Measurements from ENCODE around the gene TMEM132E.

The TMEM132E gene

GRCh38 chr17:34569591-34569990 is 9.8 kb upstream of the TMEM132E start:
- DNase-seq = no peak

- no peak for DNase-seq
Measured at GRCh38 chr17:34570506-34570905, 8.9 kb upstream of the TMEM132E start.

- no peak for DNase-seq
Measured at GRCh38 chr17:34571428-34572130, 7.8 kb upstream of the TMEM132E start.

GRCh38 chr17:34572483-34572882 is 6.9 kb upstream of the TMEM132E start:
- DNase-seq = no peak

GRCh38 chr17:34575182-34575581 is 4.2 kb upstream of the TMEM132E start:
- no peak for DNase-seq

- DNase-seq = no peak
Measured at GRCh38 chr17:34578016-34578415, 1.4 kb upstream of the TMEM132E start.

- DNase-seq = no peak
Measured at GRCh38 chr17:34578656-34579016, 746 bp upstream of the TMEM132E start.

- no peak for DNase-seq
Measured at GRCh38 chr17:34579979-34580684, 750 bp downstream of the TMEM132E start.

- no peak for DNase-seq
Measured at GRCh38 chr17:34580685-34581445, 1.5 kb downstream of the TMEM132E start.

GRCh38 chr17:34581446-34582184 is 2.2 kb downstream of the TMEM132E start:
- no peak for DNase-seq

- DNase-seq = no peak
Measured at GRCh38 chr17:34582185-34582900, 3.0 kb downstream of the TMEM132E start.

GRCh38 chr17:34582901-34583245 is 3.5 kb downstream of the TMEM132E start:
- DNase-seq = no peak

GRCh38 chr17:34584805-34585416 is 5.5 kb downstream of the TMEM132E start:
- no peak for DNase-seq

- no peak for DNase-seq
Measured at GRCh38 chr17:34586346-34586846, 7.0 kb downstream of the TMEM132E start.

- no peak for DNase-seq
Measured at GRCh38 chr17:34588266-34588665, 8.9 kb downstream of the TMEM132E start.

- DNase-seq = no peak
Measured at GRCh38 chr17:34589120-34589965, 10.0 kb downstream of the TMEM132E start.

GRCh38 chr17:34592002-34592401 is 12.6 kb downstream of the TMEM132E start:
- no peak for DNase-seq

- DNase-seq = no peak
Measured at GRCh38 chr17:34596920-34597319, 17.5 kb downstream of the TMEM132E start.

GRCh38 chr17:34598161-34598776 is 18.9 kb downstream of the TMEM132E start:
- no peak for DNase-seq

- DNase-seq = no peak
Measured at GRCh38 chr17:34601416-34601815, 22.0 kb downstream of the TMEM132E start.

Measured in activated effector memory CD4-positive, alpha-beta T cell treated with anti-CD3 and anti-CD28 coated beads, Interleukin-2, amount 50 U/mL, for 16 hours (primary cell).